OCI-LY7 (cell line): Measurements from ENCODE around the gene WNT1.

ENCODE experiments used
- CTCF ChIP-seq: fragments of 200-600 bp; sonication (generic); conservative IDR thresholded peaks from 2 replicates; pipeline ENCODE4 v1.5.1; 2014; ENCODE audit warnings: mild to moderate bottlenecking, antibody characterized with exemption, low read length, moderate library complexity, mixed read lengths
- EZH2phosphoT487 ChIP-seq: fragments of 200-600 bp; sonication (generic); IDR thresholded peaks from 2 replicates; pipeline ENCODE4 v1.6.1; 2018; ENCODE audit warnings: low read depth, borderline replicate concordance, mild to moderate bottlenecking, mixed run types, antibody characterized with exemption, low read length, moderate library complexity, mixed read lengths

GRCh38 chr12:48952691-48953090 is 25.4 kb upstream of the WNT1 start:
- TF ChIP-seq CTCF (no peak), EZH2phosphoT487 (no peak)
